ENCODE measurements around the gene DRAM2.
"Not testable (repeated sequence)": the region's sequence is repeated elsewhere in the genome, so short reads cannot be mapped to it uniquely, and the experiment has no call there.

DRAM2 gene

DNA sequence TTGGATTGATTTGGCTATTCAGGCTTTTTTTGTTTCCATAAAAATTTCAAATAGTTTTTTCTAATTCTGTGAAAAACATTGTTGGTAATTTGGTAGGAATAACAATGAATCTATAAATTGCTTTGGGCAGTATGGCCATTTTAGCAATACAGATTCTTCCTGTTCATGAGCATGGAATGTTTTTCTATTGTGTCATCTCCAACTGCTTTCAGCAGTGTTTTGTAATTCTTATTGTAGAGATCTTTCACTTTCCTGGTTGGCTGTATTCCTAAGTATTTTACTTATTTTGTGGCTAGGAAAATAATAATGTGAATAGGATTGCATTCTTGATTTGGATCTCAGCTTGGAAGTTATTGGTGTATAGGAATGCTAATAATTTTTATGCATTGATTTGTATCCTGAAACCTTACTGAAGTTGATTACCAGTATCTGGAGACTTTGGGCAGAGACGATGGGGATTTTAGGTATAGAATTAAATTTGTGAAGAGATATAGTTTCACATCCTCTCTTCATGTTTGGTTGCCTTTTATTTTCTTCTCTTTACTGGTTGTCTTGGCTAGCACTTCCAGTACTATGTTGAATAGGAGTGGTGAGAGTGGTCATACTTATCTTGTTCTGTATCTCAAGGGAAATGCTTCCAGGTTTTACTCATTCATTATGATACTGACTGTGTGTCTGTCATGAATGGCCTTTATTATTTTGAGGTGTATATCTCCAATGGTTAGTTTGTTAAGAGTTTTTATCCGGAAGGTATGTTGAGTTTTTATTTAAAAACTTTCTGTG lies 57.3 kb downstream of the DRAM2 start:
- DNase-seq (ENCODE audit: low spot score): peak; percentile 8

DNA sequence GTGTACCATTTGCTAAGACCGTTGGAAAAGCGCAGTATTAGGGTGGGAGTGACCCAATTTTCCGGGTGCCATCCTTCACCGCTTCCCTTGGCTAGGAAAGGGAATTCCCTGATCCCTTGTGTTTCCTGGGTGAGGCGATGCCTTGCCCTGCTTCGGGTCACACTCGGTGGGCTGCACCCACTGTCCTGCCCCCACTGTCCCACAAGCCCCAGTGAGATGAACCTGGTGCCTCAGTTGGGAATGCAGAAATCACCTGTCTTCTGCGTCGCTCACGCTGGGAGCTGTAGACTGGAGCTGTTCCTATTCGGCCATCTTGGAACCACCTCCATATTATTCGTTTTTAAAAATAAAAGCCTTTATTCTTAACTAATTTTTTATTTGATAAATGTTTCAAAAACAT lies 60.6 kb downstream of the DRAM2 start:
- not testable (repeated sequence) for DNase-seq (ENCODE audit: low spot score)

DNA sequence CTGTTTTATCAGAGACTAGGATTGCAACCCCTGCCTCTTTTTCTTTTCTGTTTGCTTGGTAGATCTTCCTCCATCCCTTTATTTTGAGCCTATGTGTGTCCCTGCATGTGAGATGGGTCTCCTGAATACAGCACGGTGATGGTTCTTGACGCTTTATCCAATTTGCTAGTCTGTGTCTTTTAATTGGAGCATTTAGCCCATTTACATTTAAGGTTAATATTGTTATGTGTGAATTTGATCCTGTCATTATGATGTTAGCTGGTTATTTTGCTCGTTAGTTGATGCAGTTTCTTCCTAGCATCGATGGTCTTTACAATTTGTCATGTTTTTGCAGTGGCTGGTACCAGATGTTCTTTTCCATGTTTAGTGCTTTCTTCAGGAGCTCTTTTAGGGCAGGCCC lies 62.6 kb downstream of the DRAM2 start:
- DNase-seq (ENCODE audit: low spot score): not testable (repeated sequence)
